GM10266 (cell line): Measurements from ENCODE around the gene PDE6H.

Experiments used
- DNase-seq: peaks from one replicate; pipeline ENCODE4 v3.0.0; 2012; ENCODE audit errors: extremely low spot score
- CTCF ChIP-seq: IDR thresholded peaks from 2 replicates; pipeline ENCODE4 v1.5.1; 2012; ENCODE audit warnings: mild to moderate bottlenecking, low read depth; ENCODE audit not compliant: control insufficient read depth, insufficient read depth; ENCODE audit errors: missing control alignments

The PDE6H gene

GRCh38 chr12:14931791-14932560, 40.9 kb upstream of the PDE6H start:
- no peak for TF ChIP-seq CTCF
- no peak for DNase-seq

DNA sequence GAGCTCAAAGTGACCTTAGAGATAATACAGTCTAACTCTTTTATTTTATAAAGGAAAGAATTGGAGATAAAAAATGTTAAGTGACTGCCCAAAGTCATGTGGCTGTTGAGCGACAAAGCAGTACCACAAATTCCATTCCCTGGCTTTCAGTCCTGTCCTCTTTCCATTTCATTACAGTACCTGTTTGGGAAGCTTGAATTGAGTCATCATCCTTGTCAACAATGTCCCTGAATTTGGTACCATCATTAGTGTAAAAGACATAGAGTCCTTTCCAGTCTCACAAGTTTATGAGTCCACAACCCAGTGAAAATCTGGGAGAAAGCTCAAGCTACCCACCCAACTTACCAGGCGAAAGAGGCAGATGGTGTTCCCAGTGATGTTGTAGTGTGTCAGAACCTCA, 38.3 kb upstream of the PDE6H start:
- DNase-seq = no peak
- TF ChIP-seq CTCF = no peak

GRCh38 chr12:14935031-14935430, 37.8 kb upstream of the PDE6H start:
- no peak for DNase-seq
- TF ChIP-seq CTCF = no peak

DNA sequence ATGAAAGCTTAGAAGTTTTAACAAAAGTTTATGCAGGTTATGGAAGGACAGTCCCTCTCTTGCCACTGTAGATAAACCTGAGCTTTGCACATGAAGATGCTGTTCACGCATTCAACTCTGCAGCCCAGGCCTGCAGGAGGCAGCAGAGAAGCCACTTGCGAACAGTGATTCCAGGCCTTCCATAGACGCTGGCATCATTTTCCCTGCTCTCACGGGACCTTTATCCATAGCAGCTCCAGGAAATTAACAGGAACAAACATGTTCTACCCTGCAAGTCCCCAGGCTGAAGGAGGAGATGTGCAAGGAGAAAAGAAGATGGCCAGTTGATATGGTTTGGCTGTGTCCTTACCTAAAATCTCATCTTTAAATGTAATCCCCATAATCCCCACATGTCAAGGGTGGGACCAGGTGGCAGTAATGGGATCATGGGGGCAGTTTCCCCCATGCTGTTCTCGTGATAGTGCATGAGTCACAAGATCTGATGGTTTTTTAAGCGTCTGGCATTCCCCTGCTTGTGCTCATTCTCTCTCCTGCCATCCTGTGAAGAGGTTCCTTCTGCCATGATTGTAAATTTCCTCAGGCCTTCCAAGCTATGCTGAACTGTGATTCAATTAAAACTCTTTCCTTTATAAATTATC, 36.5 kb upstream of the PDE6H start:
- TF ChIP-seq CTCF = peak; percentile 33
- no peak for DNase-seq

DNA sequence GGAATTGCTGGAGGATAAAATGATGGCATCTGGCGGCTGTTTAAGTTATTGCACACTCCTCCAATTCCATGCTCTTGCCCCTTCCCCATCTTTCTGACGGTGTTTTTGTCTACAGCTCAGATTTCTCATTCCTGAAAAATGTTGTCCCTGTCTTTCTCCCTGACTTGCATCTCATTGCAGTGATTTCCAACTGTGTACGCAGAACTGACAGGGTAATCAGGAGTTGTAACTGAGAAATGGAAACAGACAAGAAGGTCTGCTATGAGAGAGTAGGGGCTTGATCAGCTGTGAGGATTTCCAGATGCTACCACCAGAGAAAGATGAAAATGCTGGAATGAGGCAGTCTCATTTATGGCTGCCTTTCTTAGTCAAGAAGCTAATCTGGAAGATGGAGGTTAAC, 35.8 kb upstream of the PDE6H start:
- DNase-seq = no peak
- TF ChIP-seq CTCF = no peak

DNA sequence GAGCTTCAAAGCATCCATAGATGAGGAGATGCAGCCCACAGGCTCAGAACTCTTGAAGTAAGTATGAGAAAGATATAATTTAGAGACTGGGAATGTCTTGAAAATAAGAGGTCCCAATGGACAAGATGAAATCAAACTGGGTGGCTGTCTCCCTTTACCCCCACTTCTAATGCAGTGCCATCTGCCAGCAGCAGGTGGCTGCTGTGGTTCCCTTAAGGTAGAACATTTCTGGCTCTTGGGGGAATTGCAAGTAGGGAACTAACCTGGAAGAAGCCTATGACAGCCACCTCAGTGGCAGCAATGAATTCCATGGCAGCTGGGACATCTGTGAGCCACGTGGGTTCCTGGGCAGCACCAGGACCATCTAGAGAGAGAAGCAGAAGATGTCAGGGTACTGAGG, 35.2 kb upstream of the PDE6H start:
- TF ChIP-seq CTCF = peak; percentile 28
- DNase-seq = no peak

- no peak for TF ChIP-seq CTCF
- DNase-seq = no peak
These were observed 34.5 kb upstream of the PDE6H start, which contains the start of gene ERP27 for GRCh38 chr12:14938301-14938700. Gene ERP27, minus strand, starts transcription at chr12:14938537. Its CDS starts 29 bp downstream, at chr12:14938508.
